Measurements from ENCODE around the gene ANKUB1.
A peak's percentile ranks its signal among the peaks of the same experiment; 100 is the strongest.

ANKUB1 gene

DNA sequence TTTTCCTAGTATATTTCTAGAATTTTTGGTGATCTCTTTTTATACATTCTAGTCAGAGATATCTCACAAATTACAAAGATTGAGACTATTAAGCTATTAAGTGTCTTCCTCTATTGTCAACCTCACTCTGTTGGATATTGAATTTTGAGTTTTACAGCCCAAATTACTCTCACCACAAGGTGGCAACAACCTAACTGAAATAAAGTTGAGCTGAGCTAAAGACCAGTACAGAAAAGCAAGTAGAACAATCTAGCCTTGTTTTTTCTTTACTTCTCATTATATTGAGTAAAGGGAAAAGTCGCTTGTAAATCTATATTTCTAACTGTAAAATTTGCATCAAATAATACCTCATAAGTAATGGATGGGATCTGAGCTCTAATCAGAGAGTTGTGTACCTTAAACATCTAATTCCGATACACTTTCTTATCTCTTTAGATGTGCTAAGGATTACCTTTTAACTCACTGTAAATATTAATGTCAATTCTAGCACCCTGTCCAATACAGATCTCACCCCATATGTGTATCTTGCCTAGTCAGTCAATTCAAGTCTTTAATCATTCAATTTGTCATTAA, 26.5 kb downstream of the ANKUB1 start:
- H3K27ac ChIP-seq = no peak overlapping the region
- H3K9me3 ChIP-seq (replicated peaks in 1 of 11) = no peaks in the 10 kb centered on the region
- no peaks in the 10 kb centered on the region for H3K27me3 ChIP-seq
- H3K9ac ChIP-seq = no peak overlapping the region
- H3K4me3 ChIP-seq = no peak overlapping the region
- H3K4me1 ChIP-seq = peaks cover 0 to 23% (median 0%) of the 10 kb centered on the region in 10 experiments; a peak in 3 of 20 replicates
- H3K4me2 ChIP-seq = no peak overlapping the region
- H4K20me1 ChIP-seq = no peaks in the 10 kb centered on the region
- no peaks in the 10 kb centered on the region for H3K36me3 ChIP-seq
- TF ChIP-seq Cebpa-rat (IDR thresholded peaks at IDR 0.05) = no peak

DNA sequence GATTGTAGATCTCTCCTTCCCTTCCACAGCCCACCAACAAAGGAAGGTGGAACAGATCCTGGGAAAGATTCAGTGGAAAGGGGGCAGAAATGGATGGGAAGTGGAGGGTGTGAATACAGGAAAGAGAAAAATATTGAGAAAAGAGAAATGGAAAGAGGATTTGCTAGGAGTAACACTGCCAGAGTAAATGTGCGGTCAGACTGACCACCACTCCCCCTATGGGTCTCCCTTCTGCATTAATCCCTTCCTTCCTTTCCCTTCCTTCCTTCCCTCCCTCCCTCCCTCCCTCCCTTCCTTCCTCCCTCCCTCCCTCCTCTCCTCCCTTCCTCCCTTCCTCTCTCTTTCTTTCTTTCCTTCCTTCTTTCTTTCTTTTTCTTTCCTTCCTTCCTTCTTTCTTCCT, 28.1 kb downstream of the ANKUB1 start:
- Histone ChIP-seq H3K27ac (no peak overlapping the region), H3K4me2 (no peak overlapping the region; a peak in 1 of 22 replicates), H3K36me3 (no peaks in the 10 kb centered on the region), H3K9me3 (replicated peaks in 1 of 11) (no peaks in the 10 kb centered on the region), H3K4me3 (no peak overlapping the region), H3K9ac (no peak overlapping the region), H3K4me1 (peaks cover 0 to 29% (median 0%) of the 10 kb centered on the region in 10 experiments; a peak in 3 of 20 replicates), H3K27me3 (no peaks in the 10 kb centered on the region), H4K20me1 (no peaks in the 10 kb centered on the region)
- no peak for TF ChIP-seq Cebpa-rat (IDR thresholded peaks at IDR 0.05)

DNA sequence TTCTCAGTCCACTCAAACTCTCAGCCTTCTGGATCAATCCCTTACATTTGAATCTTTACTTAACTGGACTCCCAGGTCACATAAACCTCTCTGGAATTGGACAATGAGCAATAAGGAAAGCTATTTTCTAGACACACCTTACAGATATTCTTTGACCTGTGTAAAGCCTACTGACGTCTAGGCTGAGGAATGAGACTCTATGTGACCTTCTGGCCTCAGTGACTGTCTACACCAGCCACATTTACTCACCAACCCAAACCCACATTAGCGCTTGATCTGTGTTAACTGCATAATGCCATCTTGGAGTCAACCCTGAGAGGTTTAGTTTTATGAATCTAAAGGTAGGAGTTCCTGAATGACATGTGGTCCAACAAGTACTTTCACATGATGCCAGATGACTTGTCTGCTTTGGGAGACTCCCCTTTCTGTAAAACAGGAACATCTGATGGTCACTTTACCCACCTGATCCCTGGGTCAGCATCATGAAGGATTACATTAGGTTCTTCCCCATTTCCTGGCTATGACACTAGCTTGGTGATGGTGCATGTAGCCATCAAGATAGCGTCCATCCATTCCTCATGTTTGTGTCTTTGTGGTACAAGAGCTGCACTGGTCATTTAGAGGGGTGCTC, 28.7 kb downstream of the ANKUB1 start:
- Histone ChIP-seq H4K20me1 (no peaks in the 10 kb centered on the region), H3K9ac (no peak overlapping the region), H3K36me3 (no peaks in the 10 kb centered on the region), H3K9me3 (replicated peaks in 1 of 11) (no peaks in the 10 kb centered on the region), H3K27ac (no peak overlapping the region), H3K4me3 (no peak overlapping the region), H3K27me3 (no peaks in the 10 kb centered on the region), H3K4me1 (peaks cover 0 to 29% (median 0%) of the 10 kb centered on the region in 10 experiments; a peak in 3 of 20 replicates), H3K4me2 (no peak overlapping the region; a peak in 1 of 22 replicates)
- TF ChIP-seq Cebpa-rat (IDR thresholded peaks at IDR 0.05) = no peak

DNA sequence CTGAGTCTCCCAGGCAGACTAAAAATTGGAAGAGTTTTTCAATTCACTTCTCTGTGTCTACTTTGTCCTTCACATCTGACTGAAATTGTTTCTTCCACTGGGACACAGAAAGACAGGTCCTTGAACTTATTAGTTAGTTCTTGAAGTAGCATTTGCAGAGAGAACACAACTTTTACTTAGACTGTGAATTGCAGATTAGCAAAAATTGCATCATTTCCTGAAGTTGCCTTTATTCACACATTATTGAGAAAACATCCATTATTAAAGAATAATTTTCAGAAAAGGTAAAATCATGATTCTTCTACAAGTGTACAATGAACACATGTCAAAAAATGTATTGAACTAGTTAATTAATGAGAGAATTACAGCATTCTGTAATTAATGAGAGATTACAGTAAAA, 38.6 kb downstream of the ANKUB1 start:
- Histone ChIP-seq H3K4me2 (peak overlapping the region in 1 of 11 experiments; percentile 73; a peak in 2 of 22 replicates), H3K27ac (no peak overlapping the region), H3K27me3 (no peaks in the 10 kb centered on the region), H3K36me3 (peaks cover 10 to 25% (median 15%) of the 10 kb centered on the region in 11 experiments; a peak in 21 of 22 replicates), H3K4me3 (no peak overlapping the region), H4K20me1 (no peaks in the 10 kb centered on the region), H3K4me1 (peaks cover 9 to 23% (median 15%) of the 10 kb centered on the region in 10 experiments; a peak in 19 of 20 replicates), H3K9ac (no peak overlapping the region), H3K9me3 (replicated peaks in 1 of 11) (no peaks in the 10 kb centered on the region)
- TF ChIP-seq Cebpa-rat (IDR thresholded peaks at IDR 0.05) = no peak

DNA sequence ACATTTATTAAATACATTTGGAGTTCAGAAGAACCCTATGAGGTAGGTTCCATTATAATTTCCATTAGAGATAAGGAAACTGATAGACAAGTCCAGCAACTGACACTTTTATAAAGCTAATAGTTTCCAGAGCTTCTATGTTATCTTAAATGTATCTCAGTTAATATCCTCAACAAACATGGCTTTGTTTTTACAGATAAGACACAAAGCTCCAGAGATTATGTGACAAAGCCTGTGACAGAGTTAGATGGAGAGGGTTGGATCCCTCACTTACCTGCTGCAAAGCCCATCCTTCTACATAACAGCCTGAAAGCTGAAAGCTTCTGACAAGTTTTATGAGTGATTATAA, 39.6 kb downstream of the ANKUB1 start:
- H3K27me3 ChIP-seq = no peaks in the 10 kb centered on the region
- no peak for TF ChIP-seq Cebpa-rat (IDR thresholded peaks at IDR 0.05)
- H3K4me2 ChIP-seq = peak overlapping the region; percentile 71 to 87 (median 82)
- H4K20me1 ChIP-seq = no peaks in the 10 kb centered on the region
- peaks cover 20 to 34% (median 24%) of the 10 kb centered on the region in 11 experiments for H3K36me3 ChIP-seq
- peak overlapping the region in 9 of 11 experiments; percentile 63 to 81 (median 77); a peak in 17 of 22 replicates for H3K27ac ChIP-seq
- peak overlapping the region; percentile 80 to 93 (median 87); a peak in 21 of 22 replicates for H3K9ac ChIP-seq
- peaks cover 9 to 23% (median 15%) of the 10 kb centered on the region in 10 experiments; a peak in 19 of 20 replicates for H3K4me1 ChIP-seq
- H3K4me3 ChIP-seq = peak overlapping the region; percentile 82 to 97 (median 89)
- H3K9me3 ChIP-seq (replicated peaks in 1 of 11) = no peaks in the 10 kb centered on the region

DNA sequence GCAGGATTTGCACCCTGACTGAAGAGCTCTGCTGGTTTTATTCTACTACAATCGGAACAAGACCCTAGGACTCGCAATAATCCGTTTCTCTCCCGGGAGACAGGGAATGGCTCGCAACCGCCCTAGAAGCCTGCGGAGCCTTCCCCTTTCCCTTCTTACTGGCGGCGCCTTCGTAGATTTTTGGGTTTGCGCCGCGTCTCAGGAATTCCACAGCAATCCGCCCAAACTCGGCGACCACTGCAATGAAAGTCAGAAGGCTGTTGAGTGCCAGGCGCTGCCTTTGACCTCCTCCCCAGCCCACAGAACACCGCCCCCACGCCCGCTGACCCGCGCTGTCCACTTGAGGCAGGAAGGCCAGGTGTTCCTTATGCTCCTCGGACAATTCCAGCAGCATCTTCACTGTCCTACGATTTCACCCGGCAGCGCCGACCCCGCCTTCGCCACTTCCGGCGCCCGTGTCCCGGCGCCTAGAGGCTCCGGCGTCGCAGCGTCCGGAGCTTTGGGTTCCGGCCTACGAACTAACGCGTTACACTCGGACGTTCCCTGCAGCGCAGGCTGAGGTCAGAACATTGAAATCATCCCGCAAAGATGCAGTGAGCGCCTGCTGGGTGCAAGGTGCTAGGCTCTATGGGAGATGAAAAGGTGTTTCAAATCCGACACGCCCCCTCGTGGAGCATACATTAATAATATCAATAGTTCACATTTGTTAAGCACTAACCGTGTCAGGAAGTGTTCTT, 40.1 kb downstream of the ANKUB1 start, which contains the start of gene COMMD2:
Gene COMMD2 (minus strand): TSS at position 439 of the 737 bp plus-strand sequence. CDS start 45 bp downstream, at position 394.
- H3K4me3 ChIP-seq = peak within 1 kb of the TSS; percentile 82 to 97 (median 89)
- peak within 1 kb of the TSS; percentile 71 to 87 (median 82) for H3K4me2 ChIP-seq
- H3K36me3 ChIP-seq = peaks cover 25 to 40% (median 30%) of the 10 kb centered on the region in 11 experiments
- TF ChIP-seq Cebpa-rat (IDR thresholded peaks at IDR 0.05) = no peak
- peak within 1 kb of the TSS; percentile 53 to 81 (median 77); a peak in 21 of 22 replicates for H3K27ac ChIP-seq
- peaks cover 9 to 23% (median 15%) of the 10 kb centered on the region in 10 experiments; a peak in 19 of 20 replicates for H3K4me1 ChIP-seq
- no peaks in the 10 kb centered on the region for H3K9me3 ChIP-seq (replicated peaks in 1 of 11)
- H4K20me1 ChIP-seq = no peaks in the 10 kb centered on the region
- peak within 1 kb of the TSS; percentile 80 to 93 (median 87) for H3K9ac ChIP-seq
- H3K27me3 ChIP-seq = no peaks in the 10 kb centered on the region

DNA sequence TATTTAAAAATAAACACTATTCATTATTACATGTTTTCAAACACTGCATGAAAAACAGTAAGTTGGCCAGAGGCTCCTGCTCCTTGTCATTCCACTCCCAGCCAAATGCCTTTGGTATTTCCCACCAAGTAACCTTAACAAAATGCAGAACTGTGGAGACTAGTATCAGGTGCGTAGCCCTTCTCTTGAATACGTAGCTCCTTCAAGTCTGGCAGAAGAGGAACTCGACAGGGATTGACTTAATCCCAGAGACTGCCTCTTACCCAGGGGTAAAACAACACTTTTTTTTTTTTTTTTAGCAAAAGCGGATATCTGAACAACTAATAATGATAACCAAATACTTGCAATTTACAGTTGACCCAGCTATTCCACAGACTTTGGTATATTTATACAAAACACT, 40.8 kb downstream of the ANKUB1 start:
- no peak for TF ChIP-seq Cebpa-rat (IDR thresholded peaks at IDR 0.05)
- Histone ChIP-seq H3K27me3 (no peaks in the 10 kb centered on the region), H3K4me3 (peak overlapping the region; percentile 82 to 97 (median 89)), H3K9me3 (replicated peaks in 1 of 11) (no peaks in the 10 kb centered on the region), H3K9ac (peak overlapping the region; percentile 80 to 93 (median 87)), H3K36me3 (peaks cover 32 to 47% (median 37%) of the 10 kb centered on the region in 11 experiments), H4K20me1 (no peaks in the 10 kb centered on the region), H3K4me2 (peak overlapping the region; percentile 71 to 87 (median 82)), H3K27ac (peak overlapping the region in 8 of 11 experiments; percentile 63 to 80 (median 77); a peak in 11 of 22 replicates), H3K4me1 (peaks cover 9 to 23% (median 15%) of the 10 kb centered on the region in 10 experiments; a peak in 19 of 20 replicates)

DNA sequence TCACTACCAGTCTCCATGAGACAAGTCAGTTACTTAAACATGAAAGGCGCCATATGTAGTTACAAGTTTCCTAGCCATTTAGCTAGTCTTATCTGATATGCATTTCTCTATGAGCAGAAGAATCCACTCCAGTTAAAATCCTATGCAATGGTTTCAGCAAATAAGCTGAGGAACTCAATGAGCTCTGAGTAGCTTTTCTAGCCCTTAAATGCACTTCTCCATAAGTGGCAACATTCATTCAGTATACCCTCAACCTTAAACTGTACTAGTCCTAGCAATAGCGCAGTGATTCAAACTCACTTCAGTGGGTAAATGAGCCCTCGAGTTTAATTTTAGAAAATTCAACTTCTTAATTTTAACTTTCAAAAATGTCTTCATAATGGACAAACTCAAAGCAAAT, 47.7 kb downstream of the ANKUB1 start:
- Histone ChIP-seq H3K9me3 (replicated peaks in 1 of 11) (no peaks in the 10 kb centered on the region), H3K27me3 (no peaks in the 10 kb centered on the region), H3K4me2 (no peak overlapping the region), H3K4me1 (no peaks in the 10 kb centered on the region), H4K20me1 (peaks cover 0 to 14% (median 0%) of the 10 kb centered on the region in 11 experiments; a peak in 2 of 22 replicates), H3K36me3 (peaks cover 63 to 100% (median 87%) of the 10 kb centered on the region in 11 experiments), H3K4me3 (no peak overlapping the region), H3K9ac (no peak overlapping the region), H3K27ac (no peak overlapping the region)
- no peak for TF ChIP-seq Cebpa-rat (IDR thresholded peaks at IDR 0.05)

DNA sequence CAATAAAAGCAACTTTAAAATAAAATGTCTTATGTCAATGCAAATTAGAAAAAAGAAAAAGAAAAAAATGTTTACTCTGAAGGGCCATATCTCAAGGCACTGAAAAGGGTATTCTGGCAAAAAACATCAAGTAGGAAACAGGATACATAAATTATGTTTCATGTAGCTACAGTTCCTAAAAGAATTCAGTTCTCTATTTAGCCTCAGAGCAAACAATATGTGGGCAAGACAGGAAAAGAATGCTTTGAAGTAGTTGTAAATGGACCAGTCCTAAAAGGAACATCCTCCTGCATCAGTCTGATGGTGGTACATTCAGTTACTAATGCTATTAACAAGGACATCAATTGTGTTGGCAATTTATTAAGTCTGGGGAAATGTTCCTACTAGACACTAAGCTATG, 48.2 kb downstream of the ANKUB1 start:
- H3K27me3 ChIP-seq = no peaks in the 10 kb centered on the region
- no peak overlapping the region for H3K4me3 ChIP-seq
- no peak overlapping the region for H3K4me2 ChIP-seq
- no peaks in the 10 kb centered on the region for H3K4me1 ChIP-seq
- H3K9me3 ChIP-seq (replicated peaks in 1 of 11) = no peaks in the 10 kb centered on the region
- no peak for TF ChIP-seq Cebpa-rat (IDR thresholded peaks at IDR 0.05)
- H3K36me3 ChIP-seq = peaks cover 59 to 100% (median 86%) of the 10 kb centered on the region in 11 experiments
- H3K9ac ChIP-seq = no peak overlapping the region
- no peak overlapping the region for H3K27ac ChIP-seq
- H4K20me1 ChIP-seq = peaks cover 0 to 14% (median 0%) of the 10 kb centered on the region in 11 experiments; a peak in 2 of 22 replicates
